Vagina (tissue), 2 donors: ENCODE data around the gene SNX33. TPM values are rescaled to one million over a fixed set of nuclear protein-coding genes. Genes with fewer than 3 reads are reported as not detected.
"Not testable (repeated sequence)": the region's sequence is repeated elsewhere in the genome, so short reads cannot be mapped to it uniquely, and the experiment has no call there.

Experiments used
- DNase-seq, 2 donors: peaks; one replicate each; pipeline ENCODE4 v3.0.0-alpha.2; 2017; ENCODE audit errors: extremely low spot score in 2 of 2
- H3K27ac ChIP-seq: fragments of 200-600 bp; sonication (generic); one replicate; pipeline ENCODE4 v1.5.1; 2019
- H3K27me3 ChIP-seq: fragments of 200-600 bp; sonication (generic); one replicate; pipeline ENCODE4 v1.5.1; 2019
- H3K36me3 ChIP-seq, 2 donors: fragments of 200-600 bp; sonication (generic); one replicate each; pipeline ENCODE4 v1.5.1; 2017 to 2019
- H3K4me1 ChIP-seq: fragments of 200-600 bp; sonication (generic); one replicate; pipeline ENCODE4 v1.5.1; 2019
- H3K4me3 ChIP-seq, 2 donors: fragments of 200-600 bp; sonication (generic); 1 replicate in 1 of 2; 2 replicates in 1 of 2; pipeline ENCODE4 v1.5.1; 2016 to 2019
- H3K9me3 ChIP-seq: fragments of 200-600 bp; sonication (generic); one replicate; pipeline ENCODE4 v1.5.1; 2019
- POLR2AphosphoS5 ChIP-seq, 2 donors: sonication (generic); formaldehyde crosslinking; IDR thresholded peaks; one replicate each; pipeline ENCODE4 v1.9.0; 2017; ENCODE audit warnings: antibody characterized with exemption in 2 of 2, mild to moderate bottlenecking in 2 of 2, low read depth in 1 of 2; ENCODE audit not compliant: insufficient read depth in 1 of 2
- intact Hi-C: fragments of 100-400 bp; cut with DNase I; formaldehyde crosslinking; loops from one replicate; pipeline ENCODE4 v1.15.1; 2023
- total RNA-seq: library from RNA; depleted of rRNA; stranded (reverse); fragments of >200 nt; gene quantifications from one replicate; pipeline ENCODE4 v1.2.3, GENCODE V29; 2016

SNX33 gene
- total RNA-seq, 1 donor from 2014 or later, result 23.6 TPM

- H3K36me3 ChIP-seq, H3K27me3 ChIP-seq, intact Hi-C loops, H3K9me3 ChIP-seq, DNase-seq: not testable (repeated sequence)
- Histone ChIP-seq H3K27ac (peak overlapping the region; percentile 66), H3K4me1 (peaks cover 59% of the 10 kb centered on the region), H3K4me3 (peak overlapping the region; percentile 26)
- TF ChIP-seq POLR2AphosphoS5 (IDR thresholded peaks at IDR 0.05; ENCODE audit: insufficient read depth in 1 of 2, low read depth in 1 of 2), result peak in 1 of 2 donors; percentile 62
Observed at GRCh38 chr15:75709458-75709857, 61.7 kb downstream of the SNX33 start.

- not testable (repeated sequence) for H3K27ac ChIP-seq, DNase-seq
Observed at GRCh38 chr15:75710874-75711273, 63.2 kb downstream of the SNX33 start.

GRCh38 chr15:75711495-75711894 is 63.8 kb downstream of the SNX33 start:
- H3K4me1 ChIP-seq, result peaks cover 40% of the 10 kb centered on the region
- H3K9me3 ChIP-seq, H3K36me3 ChIP-seq, intact Hi-C loops, DNase-seq, H3K27me3 ChIP-seq: not testable (repeated sequence)
- H3K4me3 ChIP-seq, result peak overlapping the region; percentile 52 to 55
- peak overlapping the region; percentile 68 for H3K27ac ChIP-seq

More at GRCh38 chr15:75710874-75711273, 63.2 kb downstream of the SNX33 start:
- intact Hi-C loops, H3K9me3 ChIP-seq, H3K27me3 ChIP-seq, H3K36me3 ChIP-seq, H3K4me3 ChIP-seq: not testable (repeated sequence)
- H3K4me1 ChIP-seq, result peaks cover 44% of the 10 kb centered on the region

Other genes starting within 250 kb of the SNX33 start
- 59.2 TPM for gene SIN3A, start 196.2 kb upstream of the SNX33 start, total RNA-seq
- gene PTPN9, start 68.6 kb upstream of the SNX33 start, total RNA-seq, result 18.2 TPM
- 21.9 TPM for gene SNUPN, start 22.2 kb upstream of the SNX33 start, total RNA-seq
- 109 TPM for gene IMP3, start 7.7 kb upstream of the SNX33 start, total RNA-seq
- 23.1 TPM for gene CSPG4, start 64.9 kb downstream of the SNX33 start, total RNA-seq
- 21.6 TPM for gene UBE2Q2, start 195.5 kb downstream of the SNX33 start, total RNA-seq